Aorta (tissue), 5 donors: ENCODE data around the gene IRF8. TPM values are rescaled to one million over a fixed set of nuclear protein-coding genes. Genes with fewer than 3 reads are reported as not detected.
"Not testable (repeated sequence)": the region's sequence is repeated elsewhere in the genome, so short reads cannot be mapped to it uniquely, and the experiment has no call there.

Experiments used
- ATAC-seq: fragments of 200-7000 bp; cut with Tn5 transposase; one replicate; pipeline ENCODE4 v1.9.1; 2022; ENCODE audit warnings: moderate library complexity; ENCODE audit not compliant: low FRiP score
- DNase-seq, 2 donors: peaks; one replicate each; pipeline ENCODE4 v3.0.0-alpha.2; 2020
- H3K27ac ChIP-seq, 2 donors: one replicate each; pipeline ENCODE4 v1.5.1; 2013; ENCODE audit warnings: low read length in 2 of 2, mild to moderate bottlenecking in 2 of 2, moderate library complexity in 2 of 2, control low read depth in 1 of 2, inconsistent platforms in 1 of 2, low read depth in 1 of 2
- H3K27me3 ChIP-seq, 2 donors: one replicate each; pipeline ENCODE4 v1.6.1; 2013; ENCODE audit warnings: control low read depth in 1 of 2, low read length in 1 of 2, mild to moderate bottlenecking in 1 of 2, moderate library complexity in 1 of 2; ENCODE audit not compliant: insufficient read depth in 2 of 2, control insufficient read depth in 1 of 2
- H3K36me3 ChIP-seq, 2 donors: one replicate each; pipeline ENCODE4 v1.6.1; 2013; ENCODE audit warnings: control low read depth in 1 of 2, low read length in 1 of 2, mild to moderate bottlenecking in 1 of 2; ENCODE audit not compliant: insufficient read depth in 2 of 2, control insufficient read depth in 1 of 2
- H3K4me1 ChIP-seq, 2 donors: one replicate each; pipeline ENCODE4 v1.6.1; 2013; ENCODE audit warnings: low read length in 2 of 2, control low read depth in 1 of 2, mild to moderate bottlenecking in 1 of 2, moderate library complexity in 1 of 2; ENCODE audit not compliant: insufficient read depth in 2 of 2, control insufficient read depth in 1 of 2
- H3K4me3 ChIP-seq, 2 donors: one replicate each; pipeline ENCODE4 v1.5.1; 2013; ENCODE audit warnings: low read length in 2 of 2, control low read depth in 1 of 2, mild to moderate bottlenecking in 1 of 2
- H3K9me3 ChIP-seq: one replicate; pipeline ENCODE4 v1.6.1; 2013; ENCODE audit warnings: mild to moderate bottlenecking, low read length; ENCODE audit not compliant: control insufficient read depth
- WGBS, 2 donors: extraction: QIAGEN DNeasy Blood & Tissue Kit; methylation state at CpG; one replicate each; pipeline ENCODE4 v1.1.7; 2013; 5-methylcytosine and 5-hydroxymethylcytosine counted together
- intact Hi-C, 2 donors: fragments of 100-400 bp; cut with DNase I; formaldehyde crosslinking; loops; one replicate each; pipeline versions ENCODE4 v1.14.2 to v1.15.0; 2022
- polyA plus RNA-seq, 2 donors: library from polyadenylated mRNA; stranded (reverse); fragments of 200-250 nt; gene quantifications; one replicate each; pipeline ENCODE4 v1.2.3, GENCODE V29; 2013
- total RNA-seq, 2 donors: library from RNA; stranded (reverse); fragmentation: NEBNext Ultra II Directional; extraction: Animal tissue kit (Norgen Biotek cat#: 25700); gene quantifications; one replicate each; pipeline ENCODE4 v1.2.1, GENCODE V29; 2021
- donor health status: healthy with polysubstance abuse.
- donor health status: Bipolar disorder and iron deficiency.
- donor health status: DM: no; HTN: no; CAD: no.
- donor health status: DM: no; HTN: no; CAD: no.
- donor health status: DM: yes; HTN: yes; CAD: no.

IRF8 gene
- total and polyA plus RNA-seq, 4 donors = 3.7 to 25.2 (median 12.9) TPM

- Histone ChIP-seq H3K27me3 (no peaks in the 10 kb centered on the region), H3K36me3 (no peaks in the 10 kb centered on the region), H3K4me1 (no peaks in the 10 kb centered on the region), H3K4me3 (no peak overlapping the region), H3K27ac (no peak overlapping the region), H3K9me3 (no peaks in the 10 kb centered on the region)
- 73 to 79% methylated on average over 5 of the region's 5 CpGs for WGBS, 2 donors
- intact Hi-C loops = no loop called here
- DNase-seq (no peak), ATAC-seq (no peak)
Measured at GRCh38 chr16:85856585-85856984, 42.4 kb upstream of the IRF8 start.

- Histone ChIP-seq H3K27ac (no peak overlapping the region), H3K4me3 (no peak overlapping the region), H3K36me3 (no peaks in the 10 kb centered on the region), H3K27me3 (no peaks in the 10 kb centered on the region), H3K9me3 (no peaks in the 10 kb centered on the region), H3K4me1 (no peaks in the 10 kb centered on the region)
- 72 to 74% methylated on average over 7 of the region's 7 CpGs for WGBS, 2 donors
- no peak for ATAC-seq
- intact Hi-C loops = no loop called here
- no peak for DNase-seq
Measured at GRCh38 chr16:85857406-85857805, 41.6 kb upstream of the IRF8 start.

GRCh38 chr16:85858571-85858970, 40.4 kb upstream of the IRF8 start:
- H3K9me3 ChIP-seq, DNase-seq, intact Hi-C loops, H3K4me3 ChIP-seq, ATAC-seq, H3K27ac ChIP-seq, H3K27me3 ChIP-seq, H3K36me3 ChIP-seq, H3K4me1 ChIP-seq: not testable (repeated sequence)
- WGBS, 2 donors = 82 to 85% methylated on average over 7 of the region's 7 CpGs

GRCh38 chr16:85858984-85859817, 39.8 kb upstream of the IRF8 start:
- no peak for DNase-seq
- Histone ChIP-seq H3K4me1 (no peaks in the 10 kb centered on the region), H3K9me3 (no peaks in the 10 kb centered on the region), H3K27me3 (no peaks in the 10 kb centered on the region), H3K4me3 (no peak overlapping the region), H3K27ac (no peak overlapping the region), H3K36me3 (no peaks in the 10 kb centered on the region)
- intact Hi-C loops = no loop called here
- ATAC-seq = no peak
- WGBS, 2 donors = 81% methylated on average over 13 to 16 of the region's 16 CpGs

- WGBS, 2 donors = 58 to 59% methylated on average over 7 of the region's 7 CpGs
- intact Hi-C loops = no loop called here
- no peak for DNase-seq
Measured at GRCh38 chr16:85859818-85860125, 39.2 kb upstream of the IRF8 start.

GRCh38 chr16:85860413-85861094, 38.4 kb upstream of the IRF8 start:
- whole genome bisulfite sequencing, 2 donors = 70 to 71% methylated on average over 12 of the region's 12 CpGs
- intact Hi-C loops = no loop called here

More at GRCh38 chr16:85859818-85860125, 39.2 kb upstream of the IRF8 start:
- no peaks in the 10 kb centered on the region for H3K9me3 ChIP-seq
- H3K27me3 ChIP-seq = no peaks in the 10 kb centered on the region
- H3K4me1 ChIP-seq = no peaks in the 10 kb centered on the region
- no peaks in the 10 kb centered on the region for H3K36me3 ChIP-seq
- no peak overlapping the region for H3K27ac ChIP-seq
- no peak overlapping the region for H3K4me3 ChIP-seq
- ATAC-seq = no peak

GRCh38 chr16:85861095-85861825, 37.7 kb upstream of the IRF8 start:
- Histone ChIP-seq H3K4me1 (no peaks in the 10 kb centered on the region), H3K9me3 (no peaks in the 10 kb centered on the region), H3K4me3 (no peak overlapping the region), H3K36me3 (no peaks in the 10 kb centered on the region), H3K27me3 (no peaks in the 10 kb centered on the region), H3K27ac (no peak overlapping the region)
- ATAC-seq (no peak), DNase-seq (no peak)
- WGBS, 2 donors = 74 to 75% methylated on average over 16 of the region's 16 CpGs
- intact Hi-C loops = no loop called here

More at GRCh38 chr16:85860413-85861094, 38.4 kb upstream of the IRF8 start:
- Histone ChIP-seq H3K27me3 (no peaks in the 10 kb centered on the region), H3K36me3 (no peaks in the 10 kb centered on the region), H3K27ac (no peak overlapping the region), H3K9me3 (no peaks in the 10 kb centered on the region), H3K4me3 (no peak overlapping the region), H3K4me1 (no peaks in the 10 kb centered on the region)
- no peak for DNase-seq
- ATAC-seq = no peak

- intact Hi-C loops = no loop called here
- H3K27me3 ChIP-seq = no peaks in the 10 kb centered on the region
- ATAC-seq (no peak), DNase-seq (no peak)
- H3K4me3 ChIP-seq = no peak overlapping the region
- H3K36me3 ChIP-seq = no peaks in the 10 kb centered on the region
- H3K27ac ChIP-seq = no peak overlapping the region
- 90 to 91% methylated on average over 19 of the region's 19 CpGs for WGBS, 2 donors
- H3K9me3 ChIP-seq = no peaks in the 10 kb centered on the region
- no peaks in the 10 kb centered on the region for H3K4me1 ChIP-seq
Measured at GRCh38 chr16:85862476-85863383, 36.2 kb upstream of the IRF8 start.
